ENCODE measurements around the gene OR2B3.

Gene OR2B3

DNA sequence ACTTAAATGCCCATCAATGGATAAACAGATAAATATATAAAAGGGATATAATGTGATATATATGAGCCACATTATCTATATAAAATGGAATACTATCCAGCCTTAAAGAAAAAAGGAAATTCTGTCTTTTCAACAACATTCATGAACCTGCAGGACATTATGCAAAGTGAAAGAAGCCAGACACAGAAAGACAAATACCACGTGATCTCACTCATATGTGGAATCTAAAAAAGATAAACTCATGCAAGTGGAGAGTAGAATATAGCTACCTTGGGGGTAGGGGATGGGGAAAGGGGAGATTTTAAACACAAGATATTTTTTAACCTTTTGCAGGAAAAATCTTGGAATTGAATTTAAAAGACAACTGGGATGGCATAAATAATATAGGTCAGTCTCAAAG is 10.7 kb upstream of the OR2B3 start:
- TF ChIP-seq, protein P1, sequence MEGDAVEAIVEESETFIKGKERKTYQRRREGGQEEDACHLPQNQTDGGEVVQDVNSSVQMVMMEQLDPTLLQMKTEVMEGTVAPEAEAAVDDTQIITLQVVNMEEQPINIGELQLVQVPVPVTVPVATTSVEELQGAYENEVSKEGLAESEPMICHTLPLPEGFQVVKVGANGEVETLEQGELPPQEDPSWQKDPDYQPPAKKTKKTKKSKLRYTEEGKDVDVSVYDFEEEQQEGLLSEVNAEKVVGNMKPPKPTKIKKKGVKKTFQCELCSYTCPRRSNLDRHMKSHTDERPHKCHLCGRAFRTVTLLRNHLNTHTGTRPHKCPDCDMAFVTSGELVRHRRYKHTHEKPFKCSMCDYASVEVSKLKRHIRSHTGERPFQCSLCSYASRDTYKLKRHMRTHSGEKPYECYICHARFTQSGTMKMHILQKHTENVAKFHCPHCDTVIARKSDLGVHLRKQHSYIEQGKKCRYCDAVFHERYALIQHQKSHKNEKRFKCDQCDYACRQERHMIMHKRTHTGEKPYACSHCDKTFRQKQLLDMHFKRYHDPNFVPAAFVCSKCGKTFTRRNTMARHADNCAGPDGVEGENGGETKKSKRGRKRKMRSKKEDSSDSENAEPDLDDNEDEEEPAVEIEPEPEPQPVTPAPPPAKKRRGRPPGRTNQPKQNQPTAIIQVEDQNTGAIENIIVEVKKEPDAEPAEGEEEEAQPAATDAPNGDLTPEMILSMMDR (conservative IDR thresholded peaks at IDR 0.05), result no peak
- no peak for TF ChIP-seq ZFX (IDR thresholded peaks at IDR 0.05)
- H3K27ac ChIP-seq, result no peak overlapping the region

- no peak overlapping the region for H3K27ac ChIP-seq
- TF ChIP-seq, protein P1 (conservative IDR thresholded peaks at IDR 0.05), result no peak
- no peak for TF ChIP-seq ZFX (IDR thresholded peaks at IDR 0.05)
Measured at GRCh38 chr6:29092957-29093356, 5.8 kb upstream of the OR2B3 start.

DNA sequence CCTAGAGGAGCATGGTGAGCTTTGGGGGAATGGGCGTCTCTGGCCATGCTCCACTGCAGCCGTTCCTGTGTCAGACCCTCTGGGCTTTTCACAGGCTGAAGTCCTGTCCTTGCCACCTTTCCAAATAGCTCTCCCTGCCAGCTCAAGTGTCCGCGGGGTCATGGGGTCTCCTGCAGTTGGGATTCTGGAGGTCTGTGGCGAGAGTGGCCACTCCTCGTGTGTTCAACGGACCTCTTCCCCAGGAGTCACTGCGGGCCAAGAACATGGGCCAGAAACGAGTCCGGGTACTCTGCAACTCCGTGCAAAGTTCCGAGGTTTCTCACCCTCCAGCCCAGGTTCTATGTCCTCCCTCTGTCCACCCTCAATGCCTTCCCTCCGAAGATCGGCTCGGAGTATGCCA is 4.7 kb downstream of the OR2B3 start:
- H3K27ac ChIP-seq, result no peak overlapping the region

GRCh38 chr6:29081312-29081711 is 5.8 kb downstream of the OR2B3 start:
- no peak for TF ChIP-seq ZFX (IDR thresholded peaks at IDR 0.05)
- no peak overlapping the region for H3K27ac ChIP-seq

More for the DNA sequence above, 4.7 kb downstream of the OR2B3 start:
- TF ChIP-seq ZFX (IDR thresholded peaks at IDR 0.05), result no peak
- TF ChIP-seq, protein P1 (conservative IDR thresholded peaks at IDR 0.05), result no peak

GRCh38 chr6:29079203-29079602 is 7.9 kb downstream of the OR2B3 start:
- TF ChIP-seq, protein P1 (conservative IDR thresholded peaks at IDR 0.05), result no peak
- TF ChIP-seq ZFX (IDR thresholded peaks at IDR 0.05), result no peak

DNA sequence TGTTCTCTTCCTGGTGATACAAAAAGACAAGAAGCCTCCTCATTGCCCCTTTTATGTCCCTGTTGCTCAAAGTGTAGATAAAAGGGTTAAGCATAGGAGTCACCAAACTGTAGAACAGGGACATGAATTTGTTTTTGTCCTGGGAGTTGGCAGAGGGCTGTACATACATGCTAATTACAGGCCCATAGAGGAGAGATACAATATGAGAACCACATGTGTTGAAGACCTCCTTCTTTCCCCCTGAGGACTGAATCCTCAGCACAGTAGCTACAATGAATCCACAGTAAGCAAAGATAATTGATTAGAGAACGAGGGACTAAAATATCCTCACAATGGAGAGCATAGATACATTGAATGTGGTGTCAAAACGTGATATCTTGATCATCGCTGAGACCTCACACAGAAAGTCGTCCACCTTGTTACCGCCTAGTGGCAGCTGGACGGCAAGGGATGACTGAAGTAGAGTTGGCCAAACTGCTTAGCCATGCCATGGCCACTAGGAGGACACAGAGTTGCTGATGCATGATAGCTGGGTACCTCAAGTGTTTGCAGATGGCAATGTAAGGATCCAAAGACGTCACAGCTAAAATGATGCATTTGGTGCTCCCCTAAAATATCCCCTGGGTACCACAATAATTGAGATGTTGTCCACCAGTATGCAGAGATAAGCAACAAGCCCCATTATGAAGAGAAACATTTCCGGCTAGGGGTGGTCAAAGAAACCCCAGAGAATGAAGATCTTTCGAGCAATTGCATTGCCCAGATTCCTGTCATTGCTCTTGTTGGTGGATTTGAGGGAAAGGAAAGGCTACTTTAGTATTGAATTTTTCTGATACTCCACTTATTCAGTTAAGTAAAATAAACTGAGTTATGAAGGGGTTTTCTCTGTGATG is 15.0 kb downstream of the OR2B3 start:
- TF ChIP-seq, protein P1 (conservative IDR thresholded peaks at IDR 0.05), result peak; percentile 84
- TF ChIP-seq ZFX (IDR thresholded peaks at IDR 0.05), result no peak
- H3K27ac ChIP-seq, result no peak overlapping the region

More at GRCh38 chr6:29079203-29079602, 7.9 kb downstream of the OR2B3 start:
- no peak overlapping the region for H3K27ac ChIP-seq

DNA sequence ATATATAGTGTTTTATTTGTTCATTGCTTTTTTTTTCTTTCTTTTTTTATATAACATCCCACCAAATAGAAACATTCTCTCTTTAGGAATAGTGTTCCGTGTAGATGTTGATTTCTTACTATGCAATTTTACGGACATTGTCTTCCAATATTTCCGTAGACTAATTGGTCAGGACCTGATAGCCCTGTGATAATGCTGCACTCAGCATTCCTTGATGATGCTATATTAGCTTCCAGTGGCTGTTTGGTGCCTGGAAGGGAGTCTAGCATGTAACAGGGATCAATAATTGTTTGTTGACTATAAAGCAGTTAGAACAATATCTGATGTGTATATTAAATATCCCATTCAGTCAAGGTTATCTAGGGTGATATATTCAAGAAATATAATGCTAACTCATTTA is 35.4 kb downstream of the OR2B3 start:
- no peak overlapping the region for H3K27ac ChIP-seq
- no peak for TF ChIP-seq ZFX (IDR thresholded peaks at IDR 0.05)

DNA sequence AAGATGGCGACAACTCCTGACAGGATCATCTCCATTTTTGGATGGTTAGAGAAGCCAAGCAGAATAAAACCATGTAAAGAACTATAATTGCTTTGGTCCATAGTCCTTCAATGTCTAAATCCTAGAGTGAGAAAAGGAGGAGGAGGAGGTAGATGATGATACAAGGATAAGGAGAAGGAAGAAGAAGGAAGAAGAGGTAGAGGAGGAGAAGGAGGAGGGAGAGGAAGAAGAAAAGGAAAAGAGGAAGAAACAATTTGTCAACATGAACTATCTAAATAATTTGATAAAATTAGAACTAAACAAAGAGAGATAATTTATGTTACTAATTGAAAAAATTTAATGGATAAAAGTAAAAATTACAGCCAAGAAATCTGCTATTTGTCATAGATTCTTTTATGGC is 42.0 kb downstream of the OR2B3 start, which contains the start of gene OR2W1:
TSS of gene OR2W1 (minus strand) at position 101 of the 400 bp plus-strand sequence. CDS start at position 101, 0 bp downstream.
- TF ChIP-seq ZFX (IDR thresholded peaks at IDR 0.05), result no peak
- TF ChIP-seq, protein P1 (conservative IDR thresholded peaks at IDR 0.05), result no peak
- H3K27ac ChIP-seq, result no peak within 1 kb of the TSS
